H1 (cell line): Measurements from ENCODE around the gene ORC5. TPM values are rescaled to one million over a fixed set of nuclear protein-coding genes. Genes with fewer than 3 reads are reported as not detected.
A peak's percentile ranks its signal among the peaks of the same experiment; 100 is the strongest.

ENCODE experiments used
- CTCF ChIA-PET: fragments of 300-600 bp; sonication (Branson Sonifier 250); formaldehyde crosslinking; loops from one replicate; lab custom pipeline; 2021; ENCODE audit not compliant: partially characterized antibody; lab: Charles Lee
- POLR2A ChIA-PET: fragments of 300-600 bp; sonication (Branson Sonifier 250); formaldehyde crosslinking; loops from one replicate; lab custom pipeline; 2021; ENCODE audit warnings: inconsistent platforms; ENCODE audit not compliant: partially characterized antibody; lab: Charles Lee
- DNase-seq, 2 experiments: peaks; one replicate each; pipeline versions ENCODE4 v3.0.0 to v3.0.0-alpha.2; 2010 to 2022; ENCODE audit warnings: low spot score in 2 of 2, low read depth in 1 of 2, mixed read lengths in 1 of 2
- FAIRE-seq: peaks from 2 replicates; lab custom pipeline; 2011; peaks lifted over from hg19 to GRCh38; lab: Jason Lieb, UNC
- H2AFZ ChIP-seq: 2 replicates; pipeline ENCODE4 v1.8.1; 2012; ENCODE audit warnings: low read length, inconsistent platforms
- H2AK5ac ChIP-seq: 2 replicates; pipeline ENCODE4 v1.6.1; 2013; ENCODE audit warnings: low read depth, low read length
- H2BK120ac ChIP-seq: replicated peaks from 2 replicates; pipeline ENCODE3; 2013; ENCODE audit warnings: low read depth, low read length, inconsistent platforms
- H2BK12ac ChIP-seq: 2 replicates; pipeline ENCODE4 v1.6.1; 2013; ENCODE audit warnings: low read depth, low read length
- H2BK15ac ChIP-seq: 2 replicates; pipeline ENCODE4 v1.6.1; 2013; ENCODE audit warnings: low read length
- H2BK20ac ChIP-seq: 2 replicates; pipeline ENCODE4 v1.6.1; 2013; ENCODE audit warnings: low read length
- H2BK5ac ChIP-seq: 2 replicates; pipeline ENCODE4 v1.6.1; 2013; ENCODE audit warnings: low read depth, low read length
- H3K14ac ChIP-seq: 2 replicates; pipeline ENCODE4 v1.6.1; 2013; ENCODE audit warnings: inconsistent platforms; ENCODE audit not compliant: insufficient read length
- H3K18ac ChIP-seq: 2 replicates; pipeline ENCODE4 v1.6.1; 2013; ENCODE audit warnings: low read length; ENCODE audit errors: extremely low read depth
- H3K23ac ChIP-seq: 2 replicates; pipeline ENCODE4 v1.6.1; 2013; ENCODE audit warnings: inconsistent platforms; ENCODE audit not compliant: insufficient read length
- H3K23me2 ChIP-seq: 2 replicates; pipeline ENCODE4 v1.6.1; 2013; ENCODE audit warnings: low read depth, low read length
- H3K27ac ChIP-seq: 2 replicates; pipeline ENCODE4 v1.6.1; 2011; ENCODE audit warnings: low read depth, low read length, inconsistent platforms
- H3K27me3 ChIP-seq, 4 experiments: replicated peaks in 1 of 4; 1 replicate in 1 of 4; 2 replicates in 3 of 4; pipeline versions ENCODE4 v1.6.1 to v1.8.1; 2011 to 2013; ENCODE audit warnings: low read length in 3 of 4, mild to moderate bottlenecking in 3 of 4, inconsistent platforms in 2 of 4, mixed read lengths in 2 of 4, moderate library complexity in 1 of 4; ENCODE audit not compliant: control insufficient read depth in 3 of 4, insufficient read depth in 3 of 4; ENCODE audit errors: extremely low read depth in 1 of 4
- H3K36me3 ChIP-seq, 4 experiments: 2 replicates each; pipeline versions ENCODE4 v1.6.1 to v1.8.1; 2011 to 2013; ENCODE audit warnings: mild to moderate bottlenecking in 4 of 4, low read length in 3 of 4, moderate library complexity in 2 of 4, control low read depth in 1 of 4, inconsistent platforms in 1 of 4; ENCODE audit not compliant: insufficient read depth in 4 of 4, control insufficient read depth in 2 of 4
- H3K4ac ChIP-seq: replicated peaks from 2 replicates; pipeline ENCODE3; 2013; ENCODE audit warnings: low read length, low read depth, mixed read lengths, inconsistent platforms; ENCODE audit not compliant: insufficient read length
- H3K4me1 ChIP-seq, 4 experiments: replicated peaks in 1 of 4; 1 replicate in 1 of 4; 2 replicates in 3 of 4; pipeline versions ENCODE4 v1.6.1 to v1.8.1; 2011 to 2013; ENCODE audit warnings: low read length in 3 of 4, inconsistent platforms in 2 of 4, mixed read lengths in 1 of 4; ENCODE audit not compliant: insufficient read depth in 4 of 4, control insufficient read depth in 3 of 4
- H3K4me2 ChIP-seq, 2 experiments: 2 replicates each; pipeline versions ENCODE4 v1.6.1 to v1.8.1; 2011 to 2013; ENCODE audit warnings: low read depth in 2 of 2, low read length in 2 of 2, control low read depth in 1 of 2, inconsistent platforms in 1 of 2, mild to moderate bottlenecking in 1 of 2; ENCODE audit not compliant: insufficient read depth in 1 of 2
- H3K4me3 ChIP-seq, 4 experiments: fragments of 200-600, 300-600 bp in 1 of 4; sonication (generic), shearing (Covaris generic), sonication (Bioruptor Twin) in 1 of 4; 2 replicates each; pipeline versions ENCODE4 v1.5.1 to v1.8.1; 2011 to 2016; ENCODE audit warnings: low read length in 4 of 4, low read depth in 3 of 4, control low read depth in 2 of 4, inconsistent platforms in 2 of 4, mild to moderate bottlenecking in 2 of 4, mixed read lengths in 1 of 4, moderate library complexity in 1 of 4; ENCODE audit not compliant: insufficient read depth in 2 of 4; ENCODE audit errors: extremely low read depth in 1 of 4
- H3K56ac ChIP-seq: replicated peaks from 2 replicates; pipeline ENCODE3; 2013; ENCODE audit warnings: low read depth, mild to moderate bottlenecking, mixed read lengths, low read length, inconsistent platforms; ENCODE audit not compliant: insufficient read length
- H3K79me1 ChIP-seq: 2 replicates; pipeline ENCODE4 v1.6.1; 2013; ENCODE audit warnings: low read depth, low read length, control low read depth
- H3K79me2 ChIP-seq, 2 experiments: 2 replicates each; pipeline versions ENCODE4 v1.6.1 to v1.8.1; 2012 to 2013; ENCODE audit warnings: low read length in 2 of 2, mild to moderate bottlenecking in 2 of 2, inconsistent platforms in 1 of 2; ENCODE audit not compliant: insufficient read depth in 2 of 2, control insufficient read depth in 1 of 2
- H3K9ac ChIP-seq, 4 experiments: replicated peaks in 1 of 4; 1 replicate in 1 of 4; 2 replicates in 3 of 4; pipeline versions ENCODE4 v1.6.1 to v1.8.1; 2011 to 2013; ENCODE audit warnings: low read depth in 3 of 4, low read length in 3 of 4, control low read depth in 2 of 4, mild to moderate bottlenecking in 2 of 4, moderate library complexity in 2 of 4, inconsistent platforms in 1 of 4; ENCODE audit errors: extremely low read depth in 1 of 4
- H3K9me3 ChIP-seq, 2 experiments: 2 replicates each; pipeline versions ENCODE4 v1.6.1 to v1.8.1; 2012 to 2013; ENCODE audit warnings: mild to moderate bottlenecking in 2 of 2, moderate library complexity in 2 of 2, control low read depth in 1 of 2, inconsistent platforms in 1 of 2, low read depth in 1 of 2, low read length in 1 of 2, mixed read lengths in 1 of 2; ENCODE audit not compliant: insufficient read depth in 2 of 2
- H4K20me1 ChIP-seq, 2 experiments: replicated peaks in 1 of 2; 2 replicates each; pipeline versions ENCODE3 to v1.8.1; 2011 to 2013; ENCODE audit warnings: inconsistent platforms in 2 of 2, low read length in 2 of 2, mild to moderate bottlenecking in 1 of 2; ENCODE audit not compliant: insufficient read depth in 2 of 2, control insufficient read depth in 1 of 2
- H4K5ac ChIP-seq: 2 replicates; pipeline ENCODE4 v1.6.1; 2013; ENCODE audit warnings: low read length, low read depth, mixed read lengths, inconsistent platforms; ENCODE audit not compliant: insufficient read length
- H4K8ac ChIP-seq: 2 replicates; pipeline ENCODE4 v1.8.0; 2013; ENCODE audit warnings: mild to moderate bottlenecking, moderate library complexity, low read length, inconsistent platforms; ENCODE audit not compliant: insufficient read depth; ENCODE audit errors: extremely low read depth
- H4K91ac ChIP-seq: replicated peaks from 2 replicates; pipeline ENCODE3; 2013; ENCODE audit warnings: low read length, mixed read lengths, inconsistent platforms; ENCODE audit not compliant: insufficient read length
- ASH2L ChIP-seq: fragments of 200-600, 300-600 bp; sonication (generic); IDR thresholded peaks from one replicate; pipeline ENCODE4 v1.7.1; 2017; ENCODE audit warnings: low read length
- CBX5 ChIP-seq: fragments of 300-800, 300-1000 bp; sonication (generic); IDR thresholded peaks from 2 replicates; pipeline ENCODE4 v1.7.1; 2016; ENCODE audit warnings: antibody characterized with exemption, low read length, low read depth
- CBX8 ChIP-seq: fragments of 300-800, 300-1000 bp; sonication (generic); IDR thresholded peaks from 2 replicates; pipeline ENCODE4 v1.7.1; 2016; ENCODE audit warnings: low read depth, low read length, borderline replicate concordance
- CREB1 ChIP-seq: IDR thresholded peaks from 2 replicates; pipeline ENCODE4 v1.6.1; 2012; ENCODE audit warnings: inconsistent platforms
- EZH2 ChIP-seq: fragments of 200-600 bp; sonication (generic); IDR thresholded peaks from 2 replicates; pipeline ENCODE4 v1.7.1; 2012; ENCODE audit warnings: low read depth, mild to moderate bottlenecking, moderate library complexity, low read length, inconsistent platforms; ENCODE audit not compliant: severe bottlenecking
- JUND ChIP-seq: IDR thresholded peaks from 2 replicates; pipeline ENCODE4 v1.6.1; 2011; ENCODE audit warnings: mild to moderate bottlenecking, improper control_type of control experiment, low read length
- KDM5A ChIP-seq: fragments of 200-600 bp; IDR thresholded peaks from 2 replicates; pipeline ENCODE4 v1.7.1; 2012; ENCODE audit warnings: mild to moderate bottlenecking, low read length, inconsistent platforms, mixed read lengths
- POLR2A ChIP-seq, 2 experiments: IDR thresholded peaks; 1 replicate in 1 of 2; 2 replicates in 1 of 2; pipeline ENCODE4 v1.6.1; 2011; ENCODE audit warnings: low read depth in 2 of 2, low read length in 2 of 2, mild to moderate bottlenecking in 2 of 2; ENCODE audit errors: control extremely low read depth in 1 of 2
- SAP30 ChIP-seq: fragments of 300-600 bp; sonication (generic); IDR thresholded peaks from 2 replicates; pipeline ENCODE4 v1.7.1; 2012; ENCODE audit warnings: low read length, moderate library complexity, mild to moderate bottlenecking, inconsistent platforms; ENCODE audit not compliant: insufficient read depth, insufficient replicate concordance
- SP1 ChIP-seq: IDR thresholded peaks from 2 replicates; pipeline ENCODE4 v1.6.1; 2011; ENCODE audit warnings: low read depth, low read length
- TAF1 ChIP-seq: IDR thresholded peaks from 2 replicates; pipeline ENCODE4 v1.6.1; 2011; ENCODE audit warnings: mild to moderate bottlenecking, low read depth, low read length
- WGBS, 2 experiments: shearing (Covaris generic) in 1 of 2; methylation state at CpG; one replicate each; pipeline versions ENCODE4 v1.1.6 to v1.1.7; 2013 to 2015; ENCODE audit warnings: low lambda C conversion rate in 2 of 2, mixed read lengths in 2 of 2, inconsistent platforms in 1 of 2, low coverage in 1 of 2, missing lambda C conversion rate in 1 of 2; ENCODE audit not compliant: insufficient replicate concordance in 2 of 2, insufficient coverage in 1 of 2, insufficient read length in 1 of 2; ENCODE audit errors: extremely low coverage in 1 of 2, missing lambda C conversion rate in 1 of 2; 5-methylcytosine and 5-hydroxymethylcytosine counted together
- polyA plus RNA-seq, 7 experiments: library from polyadenylated mRNA; depleted of rRNA in 3 of 7; stranded (reverse) in 5 of 7; unstranded in 2 of 7; fragments of >200 nt in 5 of 7; fragments of 200-250 nt in 2 of 7; gene quantifications; 1 replicate in 5 of 7; 2 replicates in 1 of 7; 4 replicates in 1 of 7; pipeline versions ENCODE4 v1.2.1 to v1.2.3, GENCODE V29; 2011 to 2013; ENCODE audit warnings: missing spikeins in 2 of 7, mixed read lengths in 2 of 7
- total RNA-seq: library from RNA; stranded (reverse); fragmentation: NEBNext Ultra II Directional; extraction: Animal tissue kit (Norgen Biotek cat#: 25700); gene quantifications from 2 replicates; pipeline ENCODE4 v1.2.1, GENCODE V29; 2021
- TF ChIP-seq, protein P1 (sequence below), 3 experiments: IDR thresholded peaks; 1 replicate in 2 of 3; 2 replicates in 1 of 3; pipeline versions ENCODE4 v1.5.1 to v1.6.1; 2011; ENCODE audit warnings: low read length in 3 of 3, mild to moderate bottlenecking in 3 of 3, inconsistent platforms in 2 of 3, low read depth in 1 of 3, moderate library complexity in 1 of 3; ENCODE audit not compliant: insufficient read depth in 1 of 3; ENCODE audit errors: control extremely low read depth in 1 of 3

The ORC5 gene
- total and polyA plus RNA-seq, 2 of the 8 experiments (the other 6 are each of a cell fraction or from before 2014, with no cell fraction given): 7.7 to 19.9 TPM

DNA sequence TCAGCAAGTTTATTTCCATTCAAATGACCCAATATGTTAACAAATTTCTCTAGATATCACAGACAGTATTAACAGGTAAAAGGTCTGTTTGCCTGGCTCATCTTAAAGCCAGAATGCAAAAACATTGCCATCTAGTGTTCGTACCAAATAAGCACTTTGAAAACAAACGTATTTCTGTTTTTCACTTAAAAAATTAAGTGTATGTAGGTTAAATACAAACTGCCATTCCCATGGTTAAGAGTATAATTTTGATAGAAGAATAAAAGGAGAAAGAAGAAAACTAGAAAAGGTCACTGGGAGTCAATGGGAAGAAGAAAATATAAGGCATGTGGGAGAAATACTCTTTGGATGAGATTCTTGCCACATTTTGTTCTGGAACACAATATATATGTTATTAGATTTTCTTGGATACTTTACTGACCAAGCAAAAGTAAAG is 51.0 kb downstream of the ORC5 start:
- CTCF ChIA-PET: interaction anchor here (1.0 kb wide), 1 partner anchor 19 kb away, joined by 3 read pairs; no protein-coding TSS in a partner anchor
- Histone ChIP-seq H2AK5ac (no peak overlapping the region), H3K4me2 (no peak overlapping the region), H3K79me2 (no peaks in the 10 kb centered on the region), H3K23me2 (no peaks in the 10 kb centered on the region), H2BK12ac (no peak overlapping the region), H2BK20ac (no peak overlapping the region), H2AFZ (no peak overlapping the region), H2BK5ac (no peak overlapping the region), H3K9me3 (no peaks in the 10 kb centered on the region), H2BK15ac (no peak overlapping the region), H4K91ac (no peak overlapping the region), H4K8ac (no peak overlapping the region), H4K20me1 (no peaks in the 10 kb centered on the region), H3K27me3 (no peaks in the 10 kb centered on the region), H2BK120ac (no peak overlapping the region), H3K4me1 (no peaks in the 10 kb centered on the region), H3K23ac (no peak overlapping the region), H4K5ac (no peak overlapping the region), H3K4ac (no peak overlapping the region), H3K36me3 (peaks cover 0 to 11% (median 0%) of the 10 kb centered on the region in 4 experiments; a peak in 1 of 8 replicates), H3K9ac (no peak overlapping the region), H3K4me3 (no peak overlapping the region), H3K27ac (no peak overlapping the region), H3K14ac (no peak overlapping the region), H3K18ac (no peak overlapping the region), H3K56ac (no peak overlapping the region), H3K79me1 (no peaks in the 10 kb centered on the region)
- FAIRE-seq: peak; percentile 28
- DNase-seq: no peak
- WGBS, 2 experiments: 21% methylated on average over 2 of the region's 2 CpGs; no CpG with 5 or more reads in 1 of the 2 experiments
- POLR2A ChIA-PET: no interaction called here
- TF ChIP-seq SAP30 (no peak), TAF1 (no peak), JUND (no peak), SP1 (no peak), POLR2A (IDR thresholded peaks at IDR 0.05; ENCODE audit: control extremely low read depth in 1 of 2, low read depth in 2 of 2, low read length in 2 of 2) (no peak), EZH2 (no peak), ASH2L (no peak), KDM5A (no peak), CBX8 (no peak), CREB1 (no peak), CBX5 (no peak)
- TF ChIP-seq, protein P1, sequence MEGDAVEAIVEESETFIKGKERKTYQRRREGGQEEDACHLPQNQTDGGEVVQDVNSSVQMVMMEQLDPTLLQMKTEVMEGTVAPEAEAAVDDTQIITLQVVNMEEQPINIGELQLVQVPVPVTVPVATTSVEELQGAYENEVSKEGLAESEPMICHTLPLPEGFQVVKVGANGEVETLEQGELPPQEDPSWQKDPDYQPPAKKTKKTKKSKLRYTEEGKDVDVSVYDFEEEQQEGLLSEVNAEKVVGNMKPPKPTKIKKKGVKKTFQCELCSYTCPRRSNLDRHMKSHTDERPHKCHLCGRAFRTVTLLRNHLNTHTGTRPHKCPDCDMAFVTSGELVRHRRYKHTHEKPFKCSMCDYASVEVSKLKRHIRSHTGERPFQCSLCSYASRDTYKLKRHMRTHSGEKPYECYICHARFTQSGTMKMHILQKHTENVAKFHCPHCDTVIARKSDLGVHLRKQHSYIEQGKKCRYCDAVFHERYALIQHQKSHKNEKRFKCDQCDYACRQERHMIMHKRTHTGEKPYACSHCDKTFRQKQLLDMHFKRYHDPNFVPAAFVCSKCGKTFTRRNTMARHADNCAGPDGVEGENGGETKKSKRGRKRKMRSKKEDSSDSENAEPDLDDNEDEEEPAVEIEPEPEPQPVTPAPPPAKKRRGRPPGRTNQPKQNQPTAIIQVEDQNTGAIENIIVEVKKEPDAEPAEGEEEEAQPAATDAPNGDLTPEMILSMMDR (IDR thresholded peaks at IDR 0.05; ENCODE audit: control extremely low read depth in 1 of 3, insufficient read depth in 1 of 3, low read depth in 1 of 3, low read length in 3 of 3): peak in 2 of 3 experiments; percentile 40 to 57; a peak in 2 of 4 replicates
